Activated CD8-positive, alpha-beta memory T cell treated with anti-CD3 and anti-CD28 coated beads, Interleukin-2, amount 50 U/mL, for 4 hours (primary cell): ENCODE results near the gene HOXB8.

Source experiments
- DNase-seq: peaks from one replicate; pipeline ENCODE4 v3.0.0-alpha.2; 2020

The HOXB8 gene

DNA sequence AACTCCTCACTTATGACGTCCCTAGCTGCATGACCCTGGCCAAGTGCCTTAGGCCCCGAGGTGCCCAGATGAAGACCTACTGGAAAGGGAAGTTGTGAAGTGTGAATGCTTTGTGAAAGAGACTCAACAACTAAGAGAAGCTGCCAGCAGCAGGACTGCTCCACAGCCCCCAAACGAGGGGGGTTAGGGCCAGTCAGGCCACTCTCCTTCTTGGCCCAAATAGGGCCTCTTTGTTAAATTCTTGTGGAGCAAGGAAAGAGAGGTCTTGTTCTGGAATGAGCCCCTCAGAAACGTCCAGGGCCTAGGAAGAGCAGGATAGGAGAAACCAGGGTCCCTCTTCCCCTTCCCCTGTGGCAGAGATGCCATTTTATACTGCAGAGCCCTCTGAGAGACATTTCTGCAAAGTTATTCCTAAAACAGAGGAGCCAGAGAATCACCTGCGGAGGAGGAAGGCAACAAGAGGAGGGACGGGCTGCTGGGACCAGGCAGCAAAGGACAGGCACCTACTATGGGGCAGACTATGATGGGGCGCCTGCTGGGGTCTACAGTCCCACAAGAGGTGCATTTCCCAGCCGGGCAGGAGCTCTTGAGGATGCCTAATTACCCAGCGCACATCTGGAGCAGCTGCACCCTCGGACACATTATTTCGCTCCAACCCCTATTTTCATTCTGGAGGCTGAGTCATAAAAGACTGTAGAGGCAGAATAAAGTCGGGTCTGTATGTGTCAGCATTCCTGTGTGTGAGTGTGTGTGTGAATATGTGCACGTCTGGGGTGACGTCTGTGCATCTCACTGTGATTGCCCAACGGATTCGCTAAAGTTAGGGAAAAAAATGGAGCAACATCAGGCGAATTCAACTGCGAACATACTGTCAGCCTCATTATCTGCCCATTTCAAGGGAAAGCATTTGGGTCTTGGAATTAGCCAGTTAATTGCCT, 22.5 kb upstream of the HOXB8 start:
- no peak for DNase-seq

DNA sequence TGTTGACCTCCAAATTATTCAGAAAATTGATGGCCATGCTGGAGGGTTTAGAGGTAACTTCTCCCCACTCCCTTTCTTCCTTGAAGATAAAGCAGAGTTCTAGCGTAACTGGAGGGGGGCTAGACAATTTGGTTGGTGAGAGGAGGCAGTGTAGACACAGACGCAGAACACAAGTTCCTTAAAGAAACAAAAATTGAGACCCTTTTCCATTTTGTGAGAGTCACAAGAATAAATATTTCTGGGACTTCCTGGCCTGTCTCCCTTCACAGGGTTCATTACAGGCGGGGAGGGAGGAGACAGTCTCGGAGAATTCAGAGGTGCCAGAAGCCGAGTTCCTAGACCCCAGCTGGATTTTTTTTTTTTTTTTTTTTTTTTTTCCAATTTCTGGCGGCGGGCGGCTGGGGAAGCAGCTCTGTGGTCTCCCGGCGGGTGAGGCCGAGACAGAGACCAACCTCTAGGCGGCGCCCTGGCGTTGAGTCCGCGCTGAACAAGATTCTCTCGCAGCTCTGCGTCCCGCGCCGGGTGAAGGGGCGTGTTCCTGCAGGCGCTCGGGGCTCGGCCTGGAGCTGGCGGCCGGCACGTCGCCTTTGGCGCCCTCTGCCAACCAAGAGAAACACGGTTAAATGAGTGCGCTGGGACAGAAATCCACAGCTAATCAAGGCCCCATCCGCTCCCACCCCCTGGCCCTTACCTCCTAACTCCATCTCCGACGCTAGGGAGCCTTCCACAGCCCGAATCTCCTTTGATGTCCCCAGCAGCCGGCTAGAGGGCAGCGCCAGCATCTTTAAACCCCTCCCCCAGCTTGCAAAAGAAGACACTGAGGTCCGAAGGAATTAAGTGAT, 21.3 kb upstream of the HOXB8 start:
- DNase-seq = peak; percentile 73

DNA sequence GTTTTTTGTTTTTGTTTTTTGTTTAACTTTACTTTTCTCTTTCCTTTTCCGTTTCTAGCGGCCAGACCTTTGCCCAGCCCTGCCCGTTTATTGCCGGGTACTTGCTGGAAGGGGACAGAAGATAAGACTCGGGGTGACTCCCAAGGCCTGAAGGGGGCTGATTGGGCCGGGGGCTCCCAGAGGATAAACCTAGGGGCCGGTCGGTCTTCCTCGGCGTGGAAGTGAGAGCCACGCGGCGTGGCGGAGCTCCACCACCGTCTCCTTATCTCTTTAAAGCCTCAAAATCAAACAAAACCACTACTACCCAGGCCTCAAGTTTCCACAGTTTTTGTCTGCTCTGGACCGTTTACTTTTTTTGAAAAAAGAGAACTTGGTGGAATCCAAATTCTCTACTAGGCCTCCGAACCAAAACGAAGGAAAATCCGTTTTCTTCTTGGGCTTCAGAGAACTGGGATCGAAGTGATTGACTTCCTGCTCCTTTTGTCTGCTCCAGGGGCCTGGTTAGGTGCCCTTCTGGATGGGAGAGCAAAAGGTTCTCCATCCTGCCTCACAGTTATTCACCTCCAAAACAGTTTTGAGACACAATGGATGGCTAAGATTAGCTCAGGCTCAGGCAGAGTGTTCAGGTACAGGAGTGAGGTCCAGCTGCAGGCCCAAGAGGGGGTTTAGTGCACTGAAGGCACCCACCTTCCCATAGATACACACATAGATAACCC, 19.6 kb upstream of the HOXB8 start:
- no peak for DNase-seq

DNA sequence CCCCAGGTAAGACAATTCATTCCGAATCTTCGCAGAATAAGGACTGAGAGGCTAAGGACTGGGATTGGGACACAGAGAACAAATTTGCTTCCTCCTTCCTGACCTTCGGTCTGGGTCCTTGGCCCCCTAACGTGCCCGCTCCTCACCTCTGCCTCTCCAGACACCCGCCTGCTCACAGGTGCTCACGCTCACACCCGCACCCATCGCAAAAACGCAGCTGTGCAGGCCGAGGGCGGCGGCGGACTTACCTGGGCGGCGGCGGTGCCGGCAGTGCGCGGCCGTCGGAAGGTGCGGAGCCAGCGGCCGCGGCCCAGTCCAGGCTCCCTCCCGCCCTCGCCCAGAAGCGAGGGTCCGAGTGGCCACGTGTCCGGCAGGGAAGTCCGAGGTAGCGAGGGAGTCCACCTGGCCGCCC, 18.2 kb upstream of the HOXB8 start:
- DNase-seq = no peak

DNA sequence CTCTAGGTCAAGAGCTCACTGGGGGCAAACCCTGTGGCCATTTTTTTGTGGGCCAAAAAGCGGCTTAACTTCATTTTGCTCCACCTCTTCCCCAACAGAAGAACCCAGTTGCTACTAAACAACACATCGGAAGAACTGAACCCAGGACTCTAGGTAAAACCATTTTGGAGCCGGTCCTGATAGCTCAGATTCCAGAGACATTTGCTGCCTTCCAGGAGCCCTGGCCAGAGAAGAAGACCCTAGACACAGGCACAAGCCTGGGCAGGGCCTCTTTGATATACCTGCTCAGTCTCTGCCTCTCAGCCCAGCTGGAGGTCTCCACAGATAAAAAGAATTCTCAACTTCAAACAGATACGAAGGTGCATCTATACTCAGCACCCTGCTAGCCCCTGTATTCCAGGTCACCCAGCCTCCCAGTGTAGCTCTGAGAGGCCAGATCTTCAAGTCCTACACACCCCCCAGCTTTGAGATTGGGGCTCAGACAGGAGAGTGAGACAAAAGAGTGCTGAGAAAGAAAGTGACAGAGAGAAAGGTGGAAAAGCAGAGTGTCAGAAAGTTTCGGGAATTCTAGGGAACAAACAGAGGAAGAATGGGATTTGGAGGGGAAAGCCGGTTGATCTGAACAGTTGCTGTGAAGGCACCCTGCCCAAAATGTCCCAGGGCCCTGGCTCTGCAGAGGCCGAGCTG, 17.6 kb upstream of the HOXB8 start:
- DNase-seq = no peak

DNA sequence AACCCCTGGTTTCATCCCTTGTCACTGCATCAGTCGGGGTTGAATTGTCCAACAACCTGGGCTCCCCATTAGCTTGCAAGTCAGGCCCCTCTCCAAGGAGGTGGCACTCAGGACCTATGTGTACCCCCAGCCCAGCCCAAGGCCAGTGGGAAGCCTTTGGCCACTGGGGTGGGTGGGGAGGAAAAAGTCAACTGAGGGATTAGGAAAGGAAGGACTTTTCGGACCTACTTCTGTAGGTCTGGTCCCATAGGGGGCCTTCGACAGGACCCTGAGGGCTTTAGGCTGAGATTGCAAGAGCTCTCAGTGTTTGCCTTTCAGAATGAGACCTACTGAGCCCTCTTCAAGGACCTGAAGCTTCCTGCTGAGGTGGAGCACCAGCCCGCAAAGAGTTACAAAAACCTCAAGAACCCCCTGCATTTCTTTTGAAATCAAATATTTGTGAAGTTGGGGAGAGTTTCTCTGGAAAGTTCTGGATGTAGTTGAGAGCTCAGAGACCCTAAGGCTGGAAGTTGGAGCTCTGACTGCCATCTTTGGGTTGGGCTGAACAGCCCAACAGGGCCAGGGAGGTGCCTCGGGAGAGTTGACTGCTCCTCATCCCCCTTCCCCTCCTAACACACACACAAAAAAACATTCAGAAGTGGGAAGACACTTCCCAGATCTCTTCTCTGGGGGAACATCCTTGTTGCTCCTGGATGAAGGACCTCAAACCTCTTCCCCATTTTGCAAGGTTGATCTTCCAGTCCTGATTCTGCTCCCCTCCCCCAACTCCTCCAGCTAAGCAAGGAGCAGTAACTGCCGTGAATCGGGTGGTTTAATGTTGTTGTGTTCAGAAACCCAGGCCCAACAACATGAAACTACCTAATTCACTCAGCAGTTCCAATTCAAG, 16.8 kb upstream of the HOXB8 start:
- DNase-seq = no peak

DNA sequence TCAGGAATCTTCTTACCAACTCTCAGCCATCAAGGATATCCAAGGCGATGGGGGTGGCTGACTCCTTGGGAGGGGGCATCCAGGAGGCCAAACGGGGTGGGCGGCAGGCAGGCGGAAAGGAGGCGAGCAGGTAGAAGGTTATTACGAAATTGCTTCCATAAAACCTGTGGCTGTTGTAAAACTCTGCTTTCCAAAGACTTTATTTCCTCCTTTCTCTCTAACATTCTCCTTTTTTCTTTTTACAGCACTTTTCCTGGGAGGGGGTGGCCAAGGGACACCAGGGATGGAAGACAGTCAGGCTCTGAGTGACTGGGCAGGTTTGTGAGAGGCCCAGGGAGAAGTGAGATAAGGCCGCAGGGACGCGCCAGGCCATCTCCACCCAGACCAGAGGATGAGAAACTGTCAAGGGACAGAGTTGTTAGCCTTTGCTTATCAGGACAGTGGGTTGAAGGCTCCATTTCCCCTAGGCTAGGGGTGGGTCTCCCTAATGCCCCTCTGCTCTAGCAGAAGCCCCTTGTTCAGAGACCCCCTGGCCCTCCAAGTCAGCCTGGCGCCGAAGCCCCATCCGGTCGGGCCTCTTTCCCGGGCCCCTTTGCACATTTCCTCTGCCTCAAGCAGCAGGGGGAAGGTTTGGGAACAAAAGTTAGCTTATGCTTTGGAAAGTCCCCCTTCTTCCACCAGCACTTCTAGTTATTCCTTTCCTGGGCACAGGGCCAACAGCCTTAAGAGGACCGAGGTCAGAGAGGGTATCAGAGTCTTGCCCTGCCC, 16.0 kb upstream of the HOXB8 start:
- no peak for DNase-seq

DNA sequence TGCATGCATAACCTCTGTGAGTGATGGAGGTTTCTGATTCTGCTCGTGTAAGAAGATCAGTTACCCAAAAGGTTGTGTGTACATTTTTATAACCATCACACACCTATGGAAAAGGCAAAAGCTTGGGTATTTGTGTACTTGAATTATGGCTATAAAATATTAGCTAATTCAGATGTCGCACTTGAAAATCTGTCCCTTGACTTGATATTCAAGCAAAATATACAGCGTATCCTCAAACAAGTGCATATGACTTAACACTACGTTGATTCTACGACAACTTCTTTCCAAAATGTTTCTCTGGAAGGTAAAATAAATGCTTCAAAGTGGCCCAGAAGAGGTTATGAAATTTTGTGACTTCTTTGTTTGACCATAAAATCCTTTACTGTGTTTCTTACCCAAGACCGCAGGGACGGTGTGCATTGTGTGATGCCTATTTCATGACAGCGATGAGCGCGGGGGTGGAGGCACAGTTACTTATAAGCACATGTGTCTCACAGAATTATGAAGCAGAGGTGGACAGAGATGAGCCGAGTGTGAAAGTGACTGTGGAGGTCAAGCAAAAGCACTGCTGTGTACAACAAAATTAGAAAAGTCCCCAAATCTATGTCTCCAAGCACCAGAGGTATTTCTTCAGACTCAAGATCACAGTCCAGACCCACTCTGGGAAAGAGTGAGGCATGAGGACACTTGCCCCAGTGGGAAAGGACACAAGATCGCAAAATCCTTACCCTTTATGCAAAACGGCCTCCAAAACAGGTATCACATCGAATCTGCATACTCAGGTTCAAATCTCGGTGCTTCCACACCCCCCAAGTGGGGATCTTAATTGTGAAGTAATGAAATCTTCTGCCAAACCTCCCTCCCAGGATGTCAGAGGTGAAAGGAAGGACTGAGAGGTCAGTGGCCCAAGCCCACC, 15.2 kb upstream of the HOXB8 start:
- DNase-seq = no peak

DNA sequence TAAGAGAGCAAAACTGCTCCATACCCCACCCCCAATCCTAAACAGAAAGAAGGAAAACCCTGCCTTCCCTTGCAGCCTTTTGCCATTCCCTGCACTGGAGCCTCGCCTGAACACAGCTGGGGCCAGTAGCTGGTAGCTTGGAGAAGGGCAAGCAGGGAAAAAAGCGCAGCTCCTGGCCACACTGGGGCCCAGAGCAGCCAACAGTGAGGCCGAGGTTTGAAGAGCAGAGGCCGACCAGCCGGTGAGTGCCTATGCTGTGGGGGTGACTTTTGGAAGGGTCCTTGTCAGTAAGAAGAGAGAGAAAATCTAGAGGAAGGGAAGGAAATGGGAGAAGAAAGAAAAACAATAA, 14.3 kb upstream of the HOXB8 start:
- no peak for DNase-seq

DNA sequence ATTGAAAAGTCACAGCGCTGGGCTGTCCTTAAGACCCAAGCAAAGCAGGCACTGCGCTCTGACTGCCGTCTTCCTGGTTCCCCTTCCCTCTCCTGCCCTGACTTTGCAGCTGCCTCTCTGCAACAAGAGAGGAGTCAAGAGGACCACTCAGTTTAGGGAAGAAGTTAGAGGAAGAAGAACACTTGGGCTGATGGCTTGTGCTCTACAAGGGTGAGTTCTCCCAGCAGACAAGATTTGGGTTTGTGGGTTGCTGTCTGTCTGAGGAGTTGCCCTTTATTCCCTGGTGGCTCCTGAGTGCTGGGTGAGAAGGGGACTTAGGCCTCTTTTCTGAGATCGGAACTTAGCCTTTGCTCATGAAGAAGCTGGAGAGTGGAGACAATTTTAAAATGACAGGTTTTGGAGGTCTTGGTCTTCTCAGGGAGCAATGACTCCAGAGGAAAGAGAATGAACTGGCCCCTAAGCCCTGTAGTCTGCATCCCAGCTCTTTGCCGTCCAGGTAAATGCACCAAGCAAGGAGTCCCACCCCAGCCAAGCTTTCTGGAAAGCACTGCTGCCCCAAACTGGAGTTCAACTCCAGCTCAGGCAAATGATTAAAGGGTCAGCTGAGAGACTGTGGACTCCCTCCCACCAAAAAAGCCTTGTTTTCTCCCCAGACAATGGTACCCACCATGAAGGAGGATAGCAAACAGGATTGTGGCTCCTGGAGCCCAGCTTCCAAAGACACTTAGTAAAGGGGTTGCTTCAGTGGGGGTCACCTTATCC, 13.7 kb upstream of the HOXB8 start:
- DNase-seq = no peak

DNA sequence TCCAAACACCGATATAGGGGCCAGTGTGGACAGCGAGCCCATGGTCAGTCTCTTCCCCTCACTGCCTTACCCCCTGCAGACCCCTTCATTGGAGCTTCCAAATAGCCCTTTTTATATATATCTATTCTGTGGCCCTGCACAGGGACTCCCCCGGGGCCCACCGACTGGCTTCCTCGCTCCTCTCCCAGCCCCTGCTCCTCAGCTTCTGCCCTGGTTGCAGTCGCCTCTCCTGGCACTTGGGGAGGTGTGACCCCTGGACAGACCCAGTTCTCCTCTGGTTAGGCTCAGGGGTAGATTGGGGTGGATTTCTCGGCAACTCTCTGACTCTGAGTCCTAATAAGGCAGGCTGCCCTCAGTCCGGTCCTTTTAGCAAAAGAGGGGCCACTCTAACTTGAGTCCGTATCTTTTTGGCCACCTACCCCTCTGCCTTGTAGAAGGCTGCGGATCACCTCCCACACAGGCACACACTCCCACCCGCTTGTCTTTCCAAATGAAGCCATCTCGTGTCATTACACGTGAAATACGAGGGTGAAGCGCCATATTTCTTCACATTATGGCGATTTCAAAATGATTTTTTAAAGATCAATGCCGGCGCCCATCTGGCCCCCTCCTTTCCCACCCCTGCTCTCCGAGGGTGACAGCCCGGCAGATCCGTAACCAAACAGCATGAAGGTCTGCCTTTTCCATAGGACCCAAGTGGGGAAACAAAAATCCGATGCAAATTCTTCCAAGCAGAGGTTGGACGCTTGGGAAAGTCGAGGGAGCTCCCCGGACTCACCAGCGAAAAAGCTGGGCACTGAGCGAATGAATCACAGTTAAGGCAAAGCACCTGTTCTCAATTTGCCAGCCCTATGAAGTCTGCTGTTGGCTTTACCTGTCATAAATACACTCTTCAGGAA, 12.8 kb upstream of the HOXB8 start:
- no peak for DNase-seq

DNA sequence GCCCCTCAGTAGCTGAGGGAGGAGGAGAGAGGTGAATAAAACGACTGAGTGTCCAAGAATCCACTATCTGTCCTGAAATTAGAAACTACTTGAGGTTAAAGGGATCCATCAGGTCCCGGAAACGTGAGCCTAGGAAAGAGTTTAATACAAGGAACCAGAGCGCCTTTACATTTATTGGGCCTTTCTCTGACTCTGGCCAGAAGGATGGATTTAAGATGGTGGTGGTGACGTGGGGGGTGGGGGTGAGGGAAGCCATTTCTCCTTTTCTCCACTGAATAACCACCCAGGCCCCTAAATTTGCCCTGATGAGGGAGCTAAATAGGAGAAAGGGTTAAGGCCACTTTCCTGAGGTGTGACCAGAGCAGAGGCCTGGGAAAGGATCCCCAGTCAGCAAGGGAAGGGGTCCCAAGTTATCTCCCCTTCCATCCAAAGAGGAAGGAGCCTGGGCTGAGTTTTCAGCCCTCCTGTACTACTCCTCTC, 12.1 kb upstream of the HOXB8 start:
- no peak for DNase-seq

DNA sequence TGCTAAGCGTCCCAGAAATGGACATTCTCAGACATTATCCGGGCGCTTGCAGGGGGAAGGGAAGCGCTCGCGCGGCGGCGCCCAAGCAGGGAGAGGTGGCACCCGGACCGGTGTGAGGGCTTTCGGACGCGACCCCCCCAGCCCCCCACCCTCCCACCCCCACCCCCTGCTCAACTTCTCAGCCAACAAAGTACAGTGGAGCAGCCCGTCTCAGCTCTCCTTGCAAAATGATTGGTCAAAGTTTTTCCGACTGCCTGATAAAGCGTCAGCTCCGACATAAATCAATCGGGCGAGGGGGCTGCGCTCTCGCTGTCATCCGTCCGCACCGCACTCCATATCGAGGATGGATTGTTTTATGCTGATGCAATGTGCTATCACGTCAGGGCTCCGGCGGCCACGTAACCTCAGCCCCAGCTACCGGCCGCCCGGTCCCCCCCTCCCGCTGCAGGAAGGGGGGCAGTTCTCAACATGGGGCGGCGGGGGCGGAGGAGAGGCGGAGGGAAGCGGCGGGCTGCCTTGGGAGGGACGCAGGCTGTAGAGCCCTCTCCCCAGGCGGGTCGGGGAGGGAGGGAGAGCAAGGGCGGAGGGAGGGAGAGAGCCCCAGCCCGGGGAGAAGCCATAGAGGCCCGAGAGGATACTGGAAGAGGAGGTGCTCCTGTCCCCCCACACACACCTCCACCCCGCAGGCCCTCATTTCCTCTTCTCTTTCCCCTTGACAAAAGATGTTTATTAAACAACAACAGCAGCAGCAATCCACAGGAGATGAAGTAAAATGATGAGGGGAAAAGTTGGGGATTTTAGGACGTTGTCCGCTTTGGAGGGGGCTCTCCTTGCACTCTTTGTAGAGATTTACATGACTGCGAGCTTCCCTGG, 11.4 kb upstream of the HOXB8 start, which contains the start of gene HOXB9:
TSS of gene HOXB9 (minus strand) at position 114 of the 873 bp plus-strand sequence. CDS start at position 25, 89 bp downstream.
- peak; percentile 68 for DNase-seq

DNA sequence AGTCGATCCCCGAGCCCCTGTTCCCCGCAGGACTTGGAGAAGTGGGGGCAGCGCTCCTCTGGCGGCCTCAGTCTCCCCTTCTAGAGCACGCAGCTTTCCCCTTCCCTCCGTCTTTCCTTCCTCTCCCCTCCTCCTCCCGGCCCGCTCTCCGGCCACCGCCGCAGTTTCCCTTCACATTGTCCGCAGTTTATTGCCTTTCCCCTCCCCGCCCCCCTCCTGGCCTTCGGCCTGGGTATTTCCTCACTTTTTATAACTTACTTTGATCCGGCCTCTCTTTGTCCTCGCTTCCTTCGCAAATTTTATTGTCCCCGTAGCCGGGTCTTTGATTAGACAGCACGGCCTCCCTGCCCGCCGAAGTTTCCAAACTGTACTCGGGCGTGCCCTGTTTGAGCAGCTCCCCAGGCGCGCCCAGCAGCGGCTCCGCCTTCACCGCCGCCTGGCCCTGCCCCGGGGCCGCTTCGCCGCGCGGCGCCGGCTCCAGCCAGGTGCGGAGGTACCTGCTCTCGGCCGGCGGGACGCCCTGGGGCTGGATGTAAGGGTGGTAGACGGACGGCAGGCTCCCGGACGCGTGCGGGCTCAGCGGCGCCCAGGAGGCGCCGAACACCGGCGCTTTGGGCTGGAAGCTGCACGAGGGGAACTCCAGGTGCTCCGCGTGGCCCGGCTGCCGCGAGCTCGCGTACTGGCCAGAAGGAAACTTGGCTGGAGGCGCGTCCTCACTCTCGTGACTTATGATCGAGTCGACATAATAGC, 10.6 kb upstream of the HOXB8 start:
- DNase-seq = peak; percentile 52
